GM18873 (cell line): Measurements from ENCODE around the gene CD36.
"Not testable (repeated sequence)": the region's sequence is repeated elsewhere in the genome, so short reads cannot be mapped to it uniquely, and the experiment has no call there.

ENCODE experiments used
- ATAC-seq: cut with Tn5 transposase; IDR thresholded peaks from one replicate; pipeline ENCODE4 v1.9.1; 2021; ENCODE audit warnings: mild to moderate bottlenecking, moderate library complexity, moderate number of reproducible peaks; ENCODE audit not compliant: unreplicated experiment, low FRiP score

CD36 gene

GRCh38 chr7:80648031-80648600 is 9.7 kb downstream of the CD36 start:
- no peak for ATAC-seq

GRCh38 chr7:80649011-80649410 is 10.6 kb downstream of the CD36 start:
- ATAC-seq, result no peak

GRCh38 chr7:80650030-80650429 is 11.6 kb downstream of the CD36 start:
- no peak for ATAC-seq

GRCh38 chr7:80651471-80651870 is 13.0 kb downstream of the CD36 start:
- ATAC-seq, result no peak

- ATAC-seq, result no peak
Measured at GRCh38 chr7:80653244-80653643, 14.8 kb downstream of the CD36 start.

- ATAC-seq, result no peak
Measured at GRCh38 chr7:80654887-80655340, 16.5 kb downstream of the CD36 start.

GRCh38 chr7:80656029-80656428 is 17.6 kb downstream of the CD36 start:
- ATAC-seq, result no peak

GRCh38 chr7:80659120-80660055 is 20.9 kb downstream of the CD36 start:
- no peak for ATAC-seq

- no peak for ATAC-seq
Measured at GRCh38 chr7:80660939-80661338, 22.5 kb downstream of the CD36 start.

- ATAC-seq, result no peak
Measured at GRCh38 chr7:80661729-80662128, 23.3 kb downstream of the CD36 start.

GRCh38 chr7:80662252-80662651 is 23.8 kb downstream of the CD36 start:
- ATAC-seq, result no peak

- no peak for ATAC-seq
Measured at GRCh38 chr7:80665526-80665925, 27.1 kb downstream of the CD36 start.

GRCh38 chr7:80666376-80666775 is 27.9 kb downstream of the CD36 start:
- no peak for ATAC-seq

GRCh38 chr7:80669367-80669766 is 30.9 kb downstream of the CD36 start:
- not testable (repeated sequence) for ATAC-seq

- ATAC-seq, result no peak
Measured at GRCh38 chr7:80671744-80672143, 33.3 kb downstream of the CD36 start.

- no peak for ATAC-seq
Measured at GRCh38 chr7:80675090-80675489, 36.6 kb downstream of the CD36 start.

GRCh38 chr7:80676404-80676803 is 38.0 kb downstream of the CD36 start:
- no peak for ATAC-seq

- ATAC-seq, result no peak
Measured at GRCh38 chr7:80677629-80678028, 39.2 kb downstream of the CD36 start.

- ATAC-seq, result no peak
Measured at GRCh38 chr7:80678707-80679106, 40.3 kb downstream of the CD36 start.

- ATAC-seq, result no peak
Measured at GRCh38 chr7:80679921-80680907, 41.8 kb downstream of the CD36 start.
